8988T (cell line): ENCODE data around the gene NAPEPLD.
A peak's percentile ranks its signal among the peaks of the same experiment; 100 is the strongest.
"Not testable (repeated sequence)": the region's sequence is repeated elsewhere in the genome, so short reads cannot be mapped to it uniquely, and the experiment has no call there.

Experiments
- DNase-seq: peaks from one replicate; pipeline ENCODE4 v3.0.0; 2011

NAPEPLD gene

GRCh38 chr7:103148994-103149807 lies at the start of gene NAPEPLD:
Gene NAPEPLD (minus strand): TSS chr7:103149099. CDS start chr7:103128776, 20,323 bp downstream.
- DNase-seq = peak; percentile 63

GRCh38 chr7:103198079-103198478 lies 49.2 kb upstream of the NAPEPLD start:
- not testable (repeated sequence) for DNase-seq

- not testable (repeated sequence) for DNase-seq
Measured at GRCh38 chr7:103195364-103195763, 46.5 kb upstream of the NAPEPLD start.

- DNase-seq = not testable (repeated sequence)
Measured at GRCh38 chr7:103172415-103173146, 23.7 kb upstream of the NAPEPLD start.

- DNase-seq = not testable (repeated sequence)
Measured at GRCh38 chr7:103171695-103172414, 23.0 kb upstream of the NAPEPLD start.

- DNase-seq = not testable (repeated sequence)
Measured at GRCh38 chr7:103166921-103167544, 18.1 kb upstream of the NAPEPLD start.

- DNase-seq = not testable (repeated sequence)
Measured at GRCh38 chr7:103163087-103163825, 14.4 kb upstream of the NAPEPLD start.

- not testable (repeated sequence) for DNase-seq
Measured at GRCh38 chr7:103162641-103163040, 13.7 kb upstream of the NAPEPLD start.

GRCh38 chr7:103161998-103162616 lies 13.2 kb upstream of the NAPEPLD start:
- not testable (repeated sequence) for DNase-seq

- not testable (repeated sequence) for DNase-seq
Measured at GRCh38 chr7:103159072-103159471, 10.2 kb upstream of the NAPEPLD start.

GRCh38 chr7:103155331-103156024 lies 6.6 kb upstream of the NAPEPLD start:
- DNase-seq = not testable (repeated sequence)

GRCh38 chr7:103154042-103154441 lies 5.1 kb upstream of the NAPEPLD start:
- DNase-seq = no peak

GRCh38 chr7:103152744-103153617 lies 4.1 kb upstream of the NAPEPLD start:
- DNase-seq = not testable (repeated sequence)

- DNase-seq = not testable (repeated sequence)
Measured at GRCh38 chr7:103151993-103152676, 3.2 kb upstream of the NAPEPLD start.

- no peak for DNase-seq
Measured at GRCh38 chr7:103150192-103150591, 1.3 kb upstream of the NAPEPLD start.

- peak; percentile 11 for DNase-seq
Measured at GRCh38 chr7:103149808-103150180, 895 bp upstream of the NAPEPLD start.

GRCh38 chr7:103148131-103148993 lies 537 bp downstream of the NAPEPLD start:
- DNase-seq = no peak

GRCh38 chr7:103144754-103145153 lies 4.1 kb downstream of the NAPEPLD start:
- not testable (repeated sequence) for DNase-seq
